Tibial nerve (tissue), 4 donors: Measurements from ENCODE around the gene HADH. TPM values are rescaled to one million over a fixed set of nuclear protein-coding genes. Genes with fewer than 3 reads are reported as not detected.

Source experiments
- DNase-seq, 2 donors: peaks; one replicate each; pipeline ENCODE4 v3.0.0-alpha.2; 2019; ENCODE audit warnings: low spot score in 2 of 2
- H3K27ac ChIP-seq, 4 donors: fragments of 200-600 bp; sonication (generic) in 3 of 4; one replicate each; pipeline ENCODE4 v1.5.1; 2017 to 2019; ENCODE audit warnings: mild to moderate bottlenecking in 1 of 4
- H3K27me3 ChIP-seq, 2 donors: fragments of 200-600 bp; sonication (generic) in 1 of 2; one replicate each; pipeline versions ENCODE4 v1.5.1 to v1.6.0; 2017 to 2019
- H3K36me3 ChIP-seq, 3 donors: fragments of 200-600 bp; sonication (generic); one replicate each; pipeline ENCODE4 v1.5.1; 2018 to 2019
- H3K4me1 ChIP-seq, 4 donors: fragments of 200-600 bp; sonication (generic) in 3 of 4; one replicate each; pipeline ENCODE4 v1.5.1; 2017 to 2019
- H3K4me3 ChIP-seq, 4 donors: fragments of 200-600 bp; sonication (generic) in 3 of 4; one replicate each; pipeline ENCODE4 v1.5.1; 2017 to 2019; ENCODE audit warnings: mild to moderate bottlenecking in 1 of 4, moderate library complexity in 1 of 4
- H3K9me3 ChIP-seq, 4 donors: fragments of 200-600 bp; sonication (generic) in 3 of 4; one replicate each; pipeline ENCODE4 v1.5.1; 2017 to 2019
- CTCF ChIP-seq, 5 experiments: fragments of 200-600 bp in 3 of 5; fragments of 450-650 bp in 2 of 5; sonication (generic) in 3 of 5; IDR thresholded peaks; one replicate each; pipeline ENCODE4 v1.5.1; 2016 to 2019; ENCODE audit warnings: antibody characterized with exemption in 5 of 5, mild to moderate bottlenecking in 3 of 5, moderate library complexity in 2 of 5
- EP300 ChIP-seq, 2 donors: sonication (generic); formaldehyde crosslinking; IDR thresholded peaks; one replicate each; pipeline ENCODE4 v1.6.1; 2017; ENCODE audit warnings: antibody characterized with exemption in 2 of 2, mild to moderate bottlenecking in 1 of 2
- POLR2A ChIP-seq, 2 donors: fragments of 450-650 bp; IDR thresholded peaks; one replicate each; pipeline ENCODE4 v1.6.1; 2017; ENCODE audit warnings: antibody characterized with exemption in 2 of 2, mild to moderate bottlenecking in 2 of 2, moderate library complexity in 2 of 2
- WGBS, 2 donors: methylation state at CpG; one replicate each; pipeline ENCODE4 v1.1.5; 2018; 5-methylcytosine and 5-hydroxymethylcytosine counted together
- total RNA-seq, 4 donors: library from RNA; depleted of rRNA; stranded (reverse); fragments of >200 nt; gene quantifications; one replicate each; pipeline ENCODE4 v1.1.0, GENCODE V29; 2016

HADH gene
- total RNA-seq, 4 donors from 2014 or later = 42.2 to 107 (median 55.9) TPM

DNA sequence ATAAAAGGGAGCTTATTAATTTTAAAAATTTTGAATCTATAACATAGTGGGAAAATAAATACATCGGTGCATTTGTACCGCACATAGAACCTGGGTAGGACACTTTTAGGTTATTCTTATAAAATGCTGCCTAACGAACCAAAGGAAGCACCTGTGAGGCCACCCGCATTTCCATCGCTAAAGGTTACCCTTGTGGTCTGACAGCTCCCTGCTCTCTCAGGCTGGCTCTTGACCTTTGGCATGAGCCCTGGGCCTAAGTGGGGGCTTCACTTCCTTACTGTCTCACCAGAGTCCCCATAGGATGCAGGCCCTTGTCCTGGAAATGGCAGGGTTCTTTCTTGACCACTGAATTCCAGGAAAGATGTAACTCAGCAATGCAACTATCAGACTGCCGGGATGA, 46.0 kb downstream of the HADH start:
- 80 to 84% methylated on average over 6 of the region's 6 CpGs for WGBS, 2 donors
- H3K4me3 ChIP-seq = no peak overlapping the region
- no peaks in the 10 kb centered on the region for H3K4me1 ChIP-seq
- TF ChIP-seq CTCF (IDR thresholded peaks at IDR 0.05) = no peak
- TF ChIP-seq POLR2A (IDR thresholded peaks at IDR 0.05) = no peak
- TF ChIP-seq EP300 (IDR thresholded peaks at IDR 0.05) = no peak
- peaks cover 0 to 59% (median 2%) of the 10 kb centered on the region in 3 donors for H3K36me3 ChIP-seq
- no peaks in the 10 kb centered on the region for H3K27me3 ChIP-seq
- DNase-seq = no peak
- H3K27ac ChIP-seq = no peak overlapping the region
- H3K9me3 ChIP-seq = no peaks in the 10 kb centered on the region

GRCh38 chr4:108036213-108036612, 46.5 kb downstream of the HADH start:
- no peaks in the 10 kb centered on the region for H3K27me3 ChIP-seq
- H3K9me3 ChIP-seq = no peaks in the 10 kb centered on the region
- no peak overlapping the region for H3K27ac ChIP-seq
- H3K4me3 ChIP-seq = no peak overlapping the region
- DNase-seq = no peak
- H3K36me3 ChIP-seq = peaks cover 0 to 55% (median 2%) of the 10 kb centered on the region in 3 donors
- TF ChIP-seq CTCF (IDR thresholded peaks at IDR 0.05) (no peak), POLR2A (IDR thresholded peaks at IDR 0.05) (no peak), EP300 (IDR thresholded peaks at IDR 0.05) (no peak)
- 83 to 88% methylated on average over 7 of the region's 7 CpGs for WGBS, 2 donors
- H3K4me1 ChIP-seq = no peaks in the 10 kb centered on the region

DNA sequence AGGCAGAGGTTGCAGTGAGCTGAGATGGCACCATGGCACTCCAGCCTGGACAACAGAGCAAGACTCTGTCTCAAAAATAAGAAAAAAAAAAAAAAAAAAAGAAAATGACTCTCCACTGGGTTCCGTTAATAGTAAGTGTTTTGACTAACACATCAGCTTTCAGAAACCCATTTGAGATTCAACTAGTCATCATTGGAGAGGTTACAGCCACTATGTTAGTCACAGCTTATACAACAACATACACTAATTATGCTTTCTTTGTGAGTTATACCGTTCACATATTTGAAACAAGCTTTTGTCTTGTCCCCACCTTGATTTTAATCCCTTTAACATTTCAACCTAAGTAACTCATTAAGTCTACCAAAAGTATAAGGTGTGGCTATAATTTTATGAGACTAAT, 48.2 kb downstream of the HADH start:
- H3K27ac ChIP-seq = no peak overlapping the region
- H3K4me3 ChIP-seq = no peak overlapping the region
- H3K9me3 ChIP-seq = no peaks in the 10 kb centered on the region
- TF ChIP-seq POLR2A (IDR thresholded peaks at IDR 0.05) (no peak), EP300 (IDR thresholded peaks at IDR 0.05) (no peak), CTCF (IDR thresholded peaks at IDR 0.05) (no peak)
- no peaks in the 10 kb centered on the region for H3K4me1 ChIP-seq
- no peak for DNase-seq
- H3K36me3 ChIP-seq = peaks cover 0 to 44% (median 2%) of the 10 kb centered on the region in 3 donors
- 78 to 85% methylated on average over 2 of the region's 2 CpGs for WGBS, 2 donors
- H3K27me3 ChIP-seq = no peaks in the 10 kb centered on the region

DNA sequence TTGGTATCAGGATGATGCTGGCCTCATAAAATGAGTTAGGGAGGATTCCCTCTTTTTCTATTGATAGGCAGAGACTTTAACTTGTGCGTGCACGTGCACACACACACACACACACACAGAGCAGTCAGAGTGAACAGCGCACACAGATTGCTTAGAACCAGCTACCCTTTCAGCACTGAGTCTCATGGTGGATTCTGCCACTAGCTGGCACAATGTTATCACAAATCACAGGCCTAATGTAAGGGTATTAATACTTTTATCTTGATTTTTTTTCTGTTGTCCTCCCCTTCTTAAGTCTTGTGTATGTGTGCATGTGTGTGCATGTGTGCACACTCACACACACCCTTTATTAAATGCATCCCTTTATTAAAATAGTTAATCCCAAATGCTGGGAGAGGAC, 53.2 kb downstream of the HADH start:
- TF ChIP-seq POLR2A (IDR thresholded peaks at IDR 0.05) = no peak
- no peak for TF ChIP-seq CTCF (IDR thresholded peaks at IDR 0.05)
- TF ChIP-seq EP300 (IDR thresholded peaks at IDR 0.05) = no peak
- 89 to 94% methylated on average over 3 of the region's 3 CpGs for WGBS, 2 donors
- Histone ChIP-seq H3K4me3 (no peak overlapping the region), H3K36me3 (peaks cover 0 to 3% (median 0%) of the 10 kb centered on the region in 3 donors), H3K27me3 (no peaks in the 10 kb centered on the region), H3K9me3 (no peaks in the 10 kb centered on the region), H3K4me1 (peaks cover 0 to 3% (median 0%) of the 10 kb centered on the region in 4 donors), H3K27ac (no peak overlapping the region)
- no peak for DNase-seq

DNA sequence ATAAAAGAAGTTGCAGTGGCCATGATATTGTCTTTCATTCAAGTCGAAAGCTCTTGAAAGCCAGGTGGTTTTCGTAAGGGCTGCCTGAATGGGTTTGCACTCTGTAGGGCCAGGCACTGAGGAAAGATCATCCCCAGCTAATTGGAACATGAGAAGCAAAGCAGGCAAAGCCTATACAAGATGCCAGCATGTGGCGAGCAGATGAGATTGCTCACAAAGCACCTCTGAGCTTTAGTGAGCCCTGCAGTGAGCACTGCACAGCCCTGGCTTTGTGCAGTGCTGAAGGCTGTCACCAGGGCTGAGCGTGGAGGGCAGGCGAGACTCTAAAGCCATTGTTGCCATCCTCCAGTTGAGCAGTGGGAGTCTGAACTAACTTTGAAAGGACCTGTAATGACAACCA, 53.8 kb downstream of the HADH start:
- Histone ChIP-seq H3K36me3 (peaks cover 0 to 3% (median 0%) of the 10 kb centered on the region in 3 donors), H3K9me3 (no peaks in the 10 kb centered on the region), H3K27ac (no peak overlapping the region), H3K27me3 (no peaks in the 10 kb centered on the region), H3K4me3 (no peak overlapping the region), H3K4me1 (peaks cover 0 to 3% (median 0%) of the 10 kb centered on the region in 4 donors)
- WGBS, 2 donors = 65 to 71% methylated on average over 5 of the region's 5 CpGs
- no peak for DNase-seq
- TF ChIP-seq CTCF (IDR thresholded peaks at IDR 0.05) = no peak
- TF ChIP-seq POLR2A (IDR thresholded peaks at IDR 0.05) = no peak
- TF ChIP-seq EP300 (IDR thresholded peaks at IDR 0.05) = no peak
